LHCN-M2 (cell line): ENCODE measurements around the gene BLOC1S3. TPM values are rescaled to one million over a fixed set of nuclear protein-coding genes. Genes with fewer than 3 reads are reported as not detected.

Source experiments
- DNase-seq: peaks from one replicate; pipeline ENCODE4 v3.0.0-alpha.2; 2012; ENCODE audit warnings: low read depth
- total RNA-seq: library from RNA; depleted of rRNA; stranded (reverse); fragments of >200 nt; gene quantifications from 2 replicates; pipeline ENCODE4 v1.2.3, GENCODE V29; 2014

Gene BLOC1S3
- total RNA-seq, 1 experiment from 2014 or later: 5.9 TPM

GRCh38 chr19:45182758-45183157 lies 4.2 kb downstream of the BLOC1S3 start:
- DNase-seq: no peak

GRCh38 chr19:45184115-45184514 lies 5.5 kb downstream of the BLOC1S3 start:
- no peak for DNase-seq

- DNase-seq: peak; percentile 22
Observed at GRCh38 chr19:45186509-45187334, 8.1 kb downstream of the BLOC1S3 start.

GRCh38 chr19:45187421-45188100 lies 9.0 kb downstream of the BLOC1S3 start:
- DNase-seq: no peak

GRCh38 chr19:45189971-45190370 lies 11.4 kb downstream of the BLOC1S3 start:
- no peak for DNase-seq

GRCh38 chr19:45191375-45191774 lies 12.8 kb downstream of the BLOC1S3 start:
- DNase-seq: no peak

GRCh38 chr19:45195764-45196163 lies 17.2 kb downstream of the BLOC1S3 start:
- DNase-seq: peak; percentile 24

- peak; percentile 34 for DNase-seq
Observed at GRCh38 chr19:45200568-45200967, 22.0 kb downstream of the BLOC1S3 start.

GRCh38 chr19:45202637-45203036 lies 24.1 kb downstream of the BLOC1S3 start:
- no peak for DNase-seq

- no peak for DNase-seq
Observed at GRCh38 chr19:45205810-45206209, 27.2 kb downstream of the BLOC1S3 start.

GRCh38 chr19:45206328-45206727 lies 27.7 kb downstream of the BLOC1S3 start:
- no peak for DNase-seq

GRCh38 chr19:45211751-45212381 lies 33.3 kb downstream of the BLOC1S3 start:
- DNase-seq: no peak

GRCh38 chr19:45213031-45213430 lies 34.4 kb downstream of the BLOC1S3 start:
- no peak for DNase-seq

GRCh38 chr19:45215391-45216191 lies 37.0 kb downstream of the BLOC1S3 start:
- DNase-seq: no peak

- DNase-seq: no peak
Observed at GRCh38 chr19:45216667-45217066, 38.1 kb downstream of the BLOC1S3 start.

- no peak for DNase-seq
Observed at GRCh38 chr19:45217193-45217956, 38.8 kb downstream of the BLOC1S3 start.

- no peak for DNase-seq
Observed at GRCh38 chr19:45217957-45218334, 39.4 kb downstream of the BLOC1S3 start.

GRCh38 chr19:45218426-45218825 lies 39.8 kb downstream of the BLOC1S3 start:
- DNase-seq: no peak

GRCh38 chr19:45218911-45219743 lies 40.5 kb downstream of the BLOC1S3 start:
- DNase-seq: no peak

- no peak for DNase-seq
Observed at GRCh38 chr19:45222724-45223123, 44.1 kb downstream of the BLOC1S3 start.
